Fibroblast of upper back skin (primary cell): ENCODE data around the gene RPH3AL.
"Not testable (repeated sequence)": the region's sequence is repeated elsewhere in the genome, so short reads cannot be mapped to it uniquely, and the experiment has no call there.

Experiments
- DNase-seq: peaks from one replicate; pipeline ENCODE4 v3.0.0-alpha.2; 2013

Gene RPH3AL

GRCh38 chr17:234994-235830, 117.4 kb downstream of the RPH3AL start:
- DNase-seq = peak; percentile 4

- not testable (repeated sequence) for DNase-seq
Observed at GRCh38 chr17:234163-234993, 118.2 kb downstream of the RPH3AL start.

GRCh38 chr17:233473-233941, 119.1 kb downstream of the RPH3AL start:
- DNase-seq = no peak

- no peak for DNase-seq
Observed at GRCh38 chr17:231966-232807, 120.4 kb downstream of the RPH3AL start.

- DNase-seq = no peak
Observed at GRCh38 chr17:231191-231965, 121.2 kb downstream of the RPH3AL start.

GRCh38 chr17:230395-230770, 122.2 kb downstream of the RPH3AL start:
- DNase-seq = no peak

DNA sequence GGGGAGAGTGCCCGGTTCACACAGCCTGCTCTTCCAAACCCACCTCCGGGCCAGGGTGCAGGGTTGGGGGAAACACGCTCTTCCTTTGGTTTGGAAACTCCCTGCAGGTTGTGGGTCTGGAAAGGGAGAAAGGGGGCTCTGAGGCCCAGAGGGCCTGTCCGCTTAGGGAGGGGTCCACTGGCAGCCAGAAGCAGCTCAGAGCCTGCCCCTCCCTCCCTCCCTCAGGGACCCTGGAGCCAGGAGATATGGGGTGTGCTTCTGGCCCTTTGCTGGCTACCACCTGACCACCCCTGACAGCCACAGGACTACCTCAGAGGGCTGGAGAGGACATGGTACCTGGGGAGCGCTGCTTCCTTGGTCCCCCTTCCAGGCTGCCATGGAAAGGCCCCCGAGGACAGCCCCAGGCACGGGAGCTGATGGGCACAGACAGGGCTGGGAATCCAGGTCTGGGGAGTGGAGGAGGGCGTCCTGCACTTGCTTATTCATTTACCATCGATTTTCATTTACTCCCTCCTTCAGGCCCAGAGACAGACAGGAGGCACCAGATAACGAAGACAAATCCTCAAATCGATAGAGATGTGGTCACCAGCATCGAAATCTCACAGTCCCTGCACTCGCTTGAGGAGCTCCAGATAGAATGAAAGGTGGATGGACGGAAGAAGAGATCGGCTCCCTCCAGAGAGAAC, 122.8 kb downstream of the RPH3AL start:
- DNase-seq = no peak

GRCh38 chr17:228951-229708, 123.5 kb downstream of the RPH3AL start:
- DNase-seq = peak; percentile 3

- DNase-seq = no peak
Observed at GRCh38 chr17:227946-228615, 124.5 kb downstream of the RPH3AL start.

GRCh38 chr17:227078-227945, 125.3 kb downstream of the RPH3AL start:
- no peak for DNase-seq

DNA sequence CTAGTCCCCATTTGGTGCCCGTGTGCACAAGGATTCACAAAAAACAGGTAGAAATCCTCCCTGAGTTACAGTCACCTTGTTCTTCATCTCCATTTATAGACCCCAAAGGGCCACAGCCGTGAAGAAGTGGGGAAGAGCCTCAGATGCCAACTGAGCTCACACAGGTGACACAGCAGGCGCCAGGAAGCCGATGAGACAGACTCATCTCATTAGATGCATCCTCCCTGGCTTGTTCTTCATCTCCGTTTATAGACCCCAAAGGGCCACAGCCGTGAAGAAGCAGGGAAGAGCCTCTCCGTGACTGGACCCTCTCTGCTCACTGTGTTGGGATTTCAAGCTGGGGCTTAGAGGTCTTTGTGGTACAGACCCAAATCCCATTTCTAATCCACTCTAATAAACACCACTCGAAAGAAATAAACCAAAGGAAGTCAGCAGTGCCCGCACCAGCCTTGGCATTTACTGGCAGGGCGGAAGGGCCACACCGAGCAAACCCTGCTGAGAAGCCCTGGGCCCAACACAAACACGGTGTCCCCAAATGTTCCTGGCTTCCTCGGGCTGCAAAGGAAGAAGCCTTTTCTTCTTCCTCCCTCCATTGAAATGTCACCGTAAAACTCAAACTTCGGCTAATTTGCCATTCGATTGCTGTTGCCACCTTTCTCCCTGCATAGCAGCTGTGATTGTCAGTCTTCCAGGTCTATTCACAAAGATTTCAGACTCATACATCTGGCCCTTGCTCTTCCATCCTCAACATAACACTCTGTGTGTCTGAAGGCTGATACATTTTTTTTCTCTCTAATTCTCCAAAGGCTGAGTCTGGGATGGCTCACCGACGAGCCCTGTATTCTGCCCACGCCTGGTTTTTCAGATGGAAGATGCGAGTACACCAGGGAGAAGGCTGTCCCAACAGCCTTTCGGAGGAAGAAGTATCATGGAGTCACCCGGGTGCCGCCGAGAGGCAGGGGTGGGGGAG, 126.2 kb downstream of the RPH3AL start:
- no peak for DNase-seq

GRCh38 chr17:225551-225950, 127.1 kb downstream of the RPH3AL start:
- DNase-seq = no peak

- not testable (repeated sequence) for DNase-seq
Observed at GRCh38 chr17:224576-224975, 128.0 kb downstream of the RPH3AL start.

DNA sequence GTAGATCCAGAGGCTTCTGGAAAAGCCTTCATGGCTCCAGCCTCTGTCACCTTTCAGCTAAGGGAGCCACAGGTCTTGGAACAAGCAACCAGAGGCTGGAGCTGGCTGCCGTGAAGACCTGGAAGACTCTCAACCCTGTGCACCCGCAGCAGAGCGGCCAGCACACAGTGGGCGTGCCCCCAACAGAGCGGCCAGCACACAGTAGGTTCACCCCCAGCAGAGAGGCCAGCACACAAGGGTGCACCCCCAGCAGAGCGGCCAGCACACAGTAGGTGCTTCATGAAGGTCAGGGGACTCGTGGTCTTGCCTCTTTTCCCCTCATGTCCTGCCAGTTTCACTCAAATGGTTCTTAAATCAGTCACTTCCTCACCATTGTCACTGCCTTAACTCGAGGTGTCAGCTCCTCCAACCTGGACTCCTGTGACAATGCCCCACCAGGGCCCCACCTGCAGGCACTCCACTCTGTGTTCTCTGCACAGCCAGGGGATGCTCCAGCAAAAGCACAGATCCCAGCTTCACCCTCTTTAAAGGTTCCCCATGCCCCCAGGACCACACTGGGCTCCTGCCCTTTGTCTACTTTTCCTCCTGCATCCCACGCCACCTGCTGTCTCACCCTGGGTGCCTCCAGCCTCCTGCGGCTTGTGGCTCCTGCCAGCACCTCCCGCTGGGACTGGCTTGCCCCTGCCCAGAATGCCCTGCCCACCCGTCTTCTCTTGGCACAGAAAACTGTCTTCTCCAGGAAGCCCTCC, 128.7 kb downstream of the RPH3AL start:
- DNase-seq = no peak

DNA sequence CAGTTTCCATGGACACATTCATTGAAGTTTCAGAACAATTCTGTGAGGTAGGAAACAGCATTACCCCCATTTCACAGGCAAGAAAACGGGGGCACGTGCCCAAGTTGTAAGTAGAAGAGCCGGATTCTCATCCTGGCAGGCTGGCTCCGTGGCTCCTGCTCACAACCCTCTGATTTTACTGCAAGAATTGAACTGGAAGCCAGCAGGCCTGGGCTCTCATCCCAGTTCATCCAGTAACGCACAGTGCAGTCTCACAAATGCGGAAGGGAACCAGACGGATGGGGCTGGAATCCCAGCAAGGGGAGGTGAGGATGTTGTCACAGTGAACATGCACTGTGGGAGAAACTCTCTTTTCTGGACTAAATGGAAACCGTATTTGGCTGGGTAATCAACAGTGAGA, 130.4 kb downstream of the RPH3AL start:
- DNase-seq = no peak

DNA sequence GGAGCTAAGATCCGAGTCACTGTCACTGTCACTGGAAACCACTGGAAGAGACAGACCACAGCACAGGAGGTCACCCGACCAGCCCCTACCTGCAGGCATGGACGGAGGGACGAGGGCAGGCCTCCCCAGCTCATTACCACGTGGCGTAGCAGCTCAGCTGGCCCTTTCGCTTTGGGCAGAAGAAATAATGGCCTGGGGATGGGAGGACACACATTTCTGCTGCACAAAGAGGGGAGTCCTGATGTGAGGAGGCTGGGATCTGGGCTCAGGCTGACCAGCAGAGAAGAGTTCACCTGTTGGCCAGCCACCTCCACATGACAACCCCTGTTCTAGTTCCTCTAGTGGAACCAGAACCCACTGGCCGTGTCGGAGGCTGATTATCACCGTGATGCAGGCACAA, 132.9 kb downstream of the RPH3AL start:
- DNase-seq = no peak

DNA sequence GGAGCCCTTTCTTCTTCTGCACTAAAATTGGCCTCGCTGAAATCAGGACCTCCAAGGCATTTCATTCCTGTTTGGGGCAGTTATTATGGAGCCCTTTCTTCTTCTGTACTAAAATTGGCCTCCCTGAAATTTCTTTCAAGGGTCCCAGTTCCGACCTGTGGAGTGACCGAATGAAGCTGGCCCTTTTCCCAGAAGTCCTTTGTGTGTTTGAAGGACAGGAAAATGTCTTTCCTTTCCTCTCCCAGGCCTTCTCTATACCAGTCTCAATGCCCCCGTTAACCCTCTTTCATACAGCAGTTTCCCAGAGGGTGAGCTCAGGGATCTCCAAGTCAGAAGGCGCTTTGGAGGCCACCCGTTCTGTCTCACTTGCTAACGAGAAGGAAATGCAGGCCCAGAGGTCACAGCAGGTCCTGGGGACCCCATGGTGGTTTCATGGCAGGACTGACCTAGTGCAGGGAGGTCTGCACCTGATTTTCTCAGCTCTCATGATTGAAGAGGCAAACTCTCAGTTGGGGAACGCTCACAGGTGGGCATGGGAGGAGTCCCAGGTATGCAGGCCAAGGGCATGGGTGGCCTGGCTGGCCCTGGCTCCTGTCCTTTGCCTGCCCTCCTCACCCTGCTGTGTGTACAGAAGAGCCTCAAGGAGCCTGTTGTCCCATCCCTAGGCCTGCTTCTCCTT, 134.0 kb downstream of the RPH3AL start:
- DNase-seq = no peak
